ENCODE results near the gene IDUA. TPM values are rescaled to one million over a fixed set of nuclear protein-coding genes. Genes with fewer than 3 reads are reported as not detected.
"Not testable (repeated sequence)": the region's sequence is repeated elsewhere in the genome, so short reads cannot be mapped to it uniquely, and the experiment has no call there.

IDUA gene
- 42.6 to 53.0 TPM (median 46.0 TPM) in 3 replicates for total RNA-seq
- long read RNA-seq, transcript IDUA-201 (14 exons, 2,163 nt) = major isoform, 46 of 76 reads
- long read RNA-seq, partial matches to known transcripts = 8 of 76 reads
- long read RNA-seq, other reads (novel, unspliced or antisense) = 22 of 76 reads

GRCh38 chr4:986879-987623, at the start of gene IDUA:
Gene IDUA, plus strand, starts transcription at chr4:987044. Its CDS starts 41 bp downstream, at chr4:987085.
- H3K36me3 Mint-ChIP-seq (ENCODE audit: low read depth) = peaks cover 1% of the 10 kb centered on the region
- peak; percentile 79 for TF ChIP-seq CTCF (IDR thresholded peaks at IDR 0.05)
- H3K9me3 Mint-ChIP-seq (ENCODE audit: low read depth) = no peaks in the 10 kb centered on the region
- peak within 1 kb of the TSS; percentile 57 for H3K27ac Mint-ChIP-seq (ENCODE audit: unreplicated experiment)
- DNase-seq (ENCODE audit: low spot score) = no peak
- no peaks in the 10 kb centered on the region for H3K27me3 Mint-ChIP-seq (ENCODE audit: low read depth)
- H3K4me1 Mint-ChIP-seq (ENCODE audit: low read depth) = peaks cover 22% of the 10 kb centered on the region
- H3K4me3 Mint-ChIP-seq (ENCODE audit: unreplicated experiment) = peak within 1 kb of the TSS; percentile 94

- DNase-seq (ENCODE audit: low spot score); H3K4me1 Mint-ChIP-seq (ENCODE audit: low read depth); H3K36me3 Mint-ChIP-seq (ENCODE audit: low read depth); H3K27ac Mint-ChIP-seq (ENCODE audit: unreplicated experiment); H3K9me3 Mint-ChIP-seq (ENCODE audit: low read depth); H3K4me3 Mint-ChIP-seq (ENCODE audit: unreplicated experiment); H3K27me3 Mint-ChIP-seq (ENCODE audit: low read depth): not testable (repeated sequence)
Measured at GRCh38 chr4:939508-939907, 47.3 kb upstream of the IDUA start.

GRCh38 chr4:945274-946102, 41.4 kb upstream of the IDUA start:
- no peak overlapping the region for H3K4me3 Mint-ChIP-seq (ENCODE audit: unreplicated experiment)
- H3K9me3 Mint-ChIP-seq (ENCODE audit: low read depth) = no peaks in the 10 kb centered on the region
- H3K27me3 Mint-ChIP-seq (ENCODE audit: low read depth) = no peaks in the 10 kb centered on the region
- H3K36me3 Mint-ChIP-seq (ENCODE audit: low read depth) = no peaks in the 10 kb centered on the region
- no peak overlapping the region for H3K27ac Mint-ChIP-seq (ENCODE audit: unreplicated experiment)
- peaks cover 11% of the 10 kb centered on the region for H3K4me1 Mint-ChIP-seq (ENCODE audit: low read depth)
- no peak for TF ChIP-seq CTCF (IDR thresholded peaks at IDR 0.05)
- peak; percentile 48 for DNase-seq (ENCODE audit: low spot score)

- peak; percentile 55 for DNase-seq (ENCODE audit: low spot score)
- Mint-ChIP-seq H3K27me3 (ENCODE audit: low read depth) (no peaks in the 10 kb centered on the region), H3K27ac (ENCODE audit: unreplicated experiment) (no peak overlapping the region), H3K9me3 (ENCODE audit: low read depth) (no peaks in the 10 kb centered on the region), H3K4me1 (ENCODE audit: low read depth) (peaks cover 11% of the 10 kb centered on the region), H3K36me3 (ENCODE audit: low read depth) (no peaks in the 10 kb centered on the region), H3K4me3 (ENCODE audit: unreplicated experiment) (no peak overlapping the region)
- TF ChIP-seq CTCF (IDR thresholded peaks at IDR 0.05) = no peak
Measured at GRCh38 chr4:946103-946450, 40.8 kb upstream of the IDUA start.

GRCh38 chr4:946517-947471, 40.0 kb upstream of the IDUA start:
- Mint-ChIP-seq H3K27me3 (ENCODE audit: low read depth) (no peaks in the 10 kb centered on the region), H3K4me1 (ENCODE audit: low read depth) (peaks cover 11% of the 10 kb centered on the region), H3K36me3 (ENCODE audit: low read depth) (no peaks in the 10 kb centered on the region), H3K27ac (ENCODE audit: unreplicated experiment) (no peak overlapping the region), H3K9me3 (ENCODE audit: low read depth) (no peaks in the 10 kb centered on the region), H3K4me3 (ENCODE audit: unreplicated experiment) (no peak overlapping the region)
- DNase-seq (ENCODE audit: low spot score) = peak; percentile 86
- no peak for TF ChIP-seq CTCF (IDR thresholded peaks at IDR 0.05)
